CD8-positive, alpha-beta memory T cell (primary cell): ENCODE results near the gene MSI2. TPM values are rescaled to one million over a fixed set of nuclear protein-coding genes. Genes with fewer than 3 reads are reported as not detected.
A peak's percentile ranks its signal among the peaks of the same experiment; 100 is the strongest.

Experiments used
- CTCF ChIA-PET: fragments of 350-600 bp; sonication (Branson Sonifier 250); formaldehyde crosslinking; loops from one replicate; lab custom pipeline; 2021; ENCODE audit warnings: antibody characterized with exemption; lab: Charles Lee
- POLR2A ChIA-PET: fragments of 350-600 bp; sonication (Branson Sonifier 250); formaldehyde crosslinking; loops from one replicate; lab custom pipeline; 2021; ENCODE audit warnings: antibody characterized with exemption; lab: Charles Lee
- DNase-seq, 5 donors: peaks; one replicate each; pipeline versions ENCODE4 v3.0.0 to v3.0.0-alpha.2; 2020 to 2022; ENCODE audit warnings: mixed read lengths in 1 of 5
- H3K27ac ChIP-seq: one replicate; pipeline ENCODE4 v1.7.0; 2013; ENCODE audit warnings: low read depth, mild to moderate bottlenecking, low read length, moderate library complexity
- H3K27me3 ChIP-seq: 2 replicates; pipeline ENCODE4 v1.7.0; 2013; ENCODE audit warnings: low read length, mild to moderate bottlenecking; ENCODE audit not compliant: insufficient read depth, poor library complexity, severe bottlenecking
- H3K36me3 ChIP-seq: 2 replicates; pipeline ENCODE4 v1.7.0; 2013; ENCODE audit warnings: mild to moderate bottlenecking, low read length, moderate library complexity; ENCODE audit not compliant: insufficient read depth
- H3K4me1 ChIP-seq: 2 replicates; pipeline ENCODE4 v1.7.0; 2013; ENCODE audit warnings: mild to moderate bottlenecking, low read length, moderate library complexity; ENCODE audit not compliant: insufficient read depth
- H3K4me3 ChIP-seq: 2 replicates; pipeline ENCODE4 v1.7.0; 2013; ENCODE audit warnings: mild to moderate bottlenecking, low read length
- H3K9me3 ChIP-seq: 2 replicates; pipeline ENCODE4 v1.7.0; 2013; ENCODE audit warnings: mild to moderate bottlenecking, low read length
- H3K27ac Mint-ChIP-seq, 8 donors: one replicate each; pipeline ENCODE4 v1.8.0; 2020 to 2021; ENCODE audit warnings: mixed read lengths in 8 of 8, mild to moderate bottlenecking in 6 of 8, inconsistent platforms in 3 of 8, moderate library complexity in 3 of 8
- H3K27me3 Mint-ChIP-seq, 2 donors: one replicate each; pipeline ENCODE4 v1.8.0; 2020 to 2021; ENCODE audit warnings: mixed read lengths in 2 of 2, mild to moderate bottlenecking in 1 of 2, moderate library complexity in 1 of 2
- H3K36me3 Mint-ChIP-seq, 3 donors: one replicate each; pipeline ENCODE4 v1.8.0; 2020 to 2021; ENCODE audit warnings: mixed read lengths in 3 of 3, inconsistent platforms in 1 of 3, mild to moderate bottlenecking in 1 of 3
- H3K4me1 Mint-ChIP-seq, 3 donors: one replicate each; pipeline ENCODE4 v1.8.0; 2020 to 2021; ENCODE audit warnings: mixed read lengths in 3 of 3, inconsistent platforms in 1 of 3, mild to moderate bottlenecking in 1 of 3
- H3K4me3 Mint-ChIP-seq, 7 donors: one replicate each; pipeline ENCODE4 v1.8.0; 2020 to 2021; ENCODE audit warnings: mixed read lengths in 7 of 7, mild to moderate bottlenecking in 6 of 7, moderate library complexity in 4 of 7, inconsistent platforms in 2 of 7
- H3K9me3 Mint-ChIP-seq, 5 donors: one replicate each; pipeline ENCODE4 v1.8.0; 2020 to 2022; ENCODE audit warnings: mixed read lengths in 5 of 5, mild to moderate bottlenecking in 3 of 5, moderate library complexity in 2 of 5, inconsistent platforms in 1 of 5
- polyA plus RNA-seq: library from polyadenylated mRNA; unstranded; fragments of 300-500 nt; fragmentation: Illumina TruSeq; gene quantifications from one replicate; pipeline ENCODE4 v1.2.3, GENCODE V29; 2021
- total RNA-seq, 2 experiments: library from RNA; stranded (reverse); gene quantifications; one replicate each; pipeline ENCODE4 v1.2.3, GENCODE V29; 2021

Gene MSI2
- total and polyA plus RNA-seq, 3 experiments from 2014 or later: 2.3 to 58.0 (median 57.1) TPM

DNA sequence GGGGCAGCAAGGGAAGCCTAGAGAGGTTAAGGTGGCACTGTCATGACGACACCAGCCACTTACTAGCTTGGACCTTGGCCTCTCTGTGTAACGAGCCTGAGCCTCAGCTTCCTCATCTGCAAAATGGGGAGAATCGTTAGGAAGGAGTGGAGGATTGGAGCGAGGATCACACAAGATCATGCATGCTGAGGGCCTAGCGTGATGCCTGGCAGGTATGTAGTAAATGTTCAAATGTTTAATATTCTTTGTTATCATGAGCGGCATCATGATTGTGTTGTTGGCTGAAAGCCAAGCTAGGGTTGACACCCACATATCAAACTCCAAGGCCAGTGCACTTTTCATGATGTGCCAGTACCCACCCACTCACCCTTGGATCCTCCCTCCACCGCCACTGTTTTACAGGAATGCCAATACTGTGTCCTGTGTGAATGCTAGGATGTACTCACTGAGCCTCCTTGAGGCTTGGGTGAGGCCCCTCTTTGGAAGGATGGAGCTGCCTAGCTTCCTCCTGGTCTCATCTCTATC, 192.5 kb downstream of the MSI2 start:
- Mint-ChIP-seq H3K4me3 (no peak overlapping the region), H3K36me3 (peaks cover 0 to 8% (median 8%) of the 10 kb centered on the region in 3 donors), H3K4me1 (peaks cover 38 to 43% (median 40%) of the 10 kb centered on the region in 3 donors), H3K27ac (no peak overlapping the region), H3K9me3 (no peaks in the 10 kb centered on the region), H3K27me3 (peaks cover 0 to 3% of the 10 kb centered on the region in 2 donors)
- peaks cover 25% of the 10 kb centered on the region for H3K4me1 ChIP-seq
- no peak for DNase-seq
- ChIA-PET CTCF (no interaction called here), POLR2A (no interaction called here)
- no peak overlapping the region for H3K4me3 ChIP-seq
- no peaks in the 10 kb centered on the region for H3K36me3 ChIP-seq
- no peaks in the 10 kb centered on the region for H3K27me3 ChIP-seq
- H3K27ac ChIP-seq: no peak overlapping the region
- no peaks in the 10 kb centered on the region for H3K9me3 ChIP-seq

GRCh38 chr17:57451191-57451590, 194.9 kb downstream of the MSI2 start:
- ChIA-PET CTCF (interaction anchor here (0.9 to 1.0 kb wide), 2 partner anchors 11 to 47 kb away, joined by 3 to 4 read pairs; no protein-coding TSS in a partner anchor), POLR2A (no interaction called here)
- H3K4me1 ChIP-seq: peaks cover 45% of the 10 kb centered on the region

GRCh38 chr17:57451643-57452042, 195.3 kb downstream of the MSI2 start:
- Histone ChIP-seq H3K4me1 (peaks cover 45% of the 10 kb centered on the region), H3K9me3 (no peaks in the 10 kb centered on the region), H3K4me3 (no peak overlapping the region), H3K27me3 (no peaks in the 10 kb centered on the region), H3K36me3 (no peaks in the 10 kb centered on the region), H3K27ac (no peak overlapping the region)
- ChIA-PET CTCF (interaction anchor here (0.9 to 1.0 kb wide), 2 partner anchors 12 to 48 kb away, joined by 3 to 4 read pairs; no protein-coding TSS in a partner anchor), POLR2A (no interaction called here)
- Mint-ChIP-seq H3K9me3 (no peaks in the 10 kb centered on the region), H3K4me1 (peaks cover 54 to 62% (median 54%) of the 10 kb centered on the region in 3 donors), H3K27ac (peak overlapping the region in 1 of 8 donors; percentile 60), H3K27me3 (peaks cover 0 to 3% of the 10 kb centered on the region in 2 donors), H3K36me3 (peaks cover 0 to 8% (median 3%) of the 10 kb centered on the region in 3 donors), H3K4me3 (peak overlapping the region in 1 of 7 donors; percentile 15)
- DNase-seq: no peak

More at GRCh38 chr17:57451191-57451590, 194.9 kb downstream of the MSI2 start:
- H3K27ac ChIP-seq: no peak overlapping the region
- Mint-ChIP-seq H3K27ac (peak overlapping the region in 3 of 8 donors; percentile 36 to 70 (median 45)), H3K27me3 (peaks cover 0 to 3% of the 10 kb centered on the region in 2 donors), H3K9me3 (no peaks in the 10 kb centered on the region), H3K36me3 (peaks cover 0 to 10% (median 6%) of the 10 kb centered on the region in 3 donors), H3K4me1 (peaks cover 51 to 61% (median 56%) of the 10 kb centered on the region in 3 donors), H3K4me3 (no peak overlapping the region)
- no peaks in the 10 kb centered on the region for H3K36me3 ChIP-seq
- DNase-seq: no peak
- no peaks in the 10 kb centered on the region for H3K9me3 ChIP-seq
- H3K4me3 ChIP-seq: no peak overlapping the region
- no peaks in the 10 kb centered on the region for H3K27me3 ChIP-seq

DNA sequence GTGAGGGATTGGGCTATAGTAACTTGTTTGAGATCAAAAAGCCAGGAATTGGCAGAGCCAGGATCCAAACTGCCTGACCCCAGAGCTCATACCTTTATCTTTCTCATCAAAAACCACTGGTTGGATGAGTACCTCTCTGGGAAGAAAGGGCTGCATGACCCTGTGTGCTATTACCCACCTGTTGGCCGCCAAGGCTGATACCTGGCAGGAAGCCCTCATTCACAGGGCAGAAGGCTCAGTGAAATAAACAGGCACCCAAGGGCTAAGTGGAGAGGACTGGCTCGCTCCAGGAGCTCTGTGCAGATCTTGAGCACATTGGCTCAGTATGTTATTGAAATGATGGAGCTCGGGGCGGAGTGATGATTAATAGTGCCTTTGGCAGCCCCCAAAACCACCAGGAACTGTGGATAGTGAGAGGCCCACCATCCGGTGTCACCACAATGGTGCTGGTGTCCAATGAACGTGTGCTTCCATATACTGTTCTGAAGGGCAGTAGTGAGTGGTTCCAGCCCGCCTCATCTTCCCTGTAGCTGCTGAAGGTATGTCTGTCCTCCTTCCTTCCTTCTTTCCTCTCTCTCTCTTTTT, 197.6 kb downstream of the MSI2 start:
- no peaks in the 10 kb centered on the region for H3K9me3 ChIP-seq
- Mint-ChIP-seq H3K4me3 (peak overlapping the region in 5 of 7 donors; percentile 5 to 80 (median 32)), H3K9me3 (no peaks in the 10 kb centered on the region), H3K27ac (peak overlapping the region in 1 of 8 donors; percentile 33), H3K36me3 (peaks cover 0 to 7% (median 2%) of the 10 kb centered on the region in 3 donors), H3K4me1 (peaks cover 61 to 72% (median 65%) of the 10 kb centered on the region in 3 donors), H3K27me3 (peaks cover 0 to 3% of the 10 kb centered on the region in 2 donors)
- H3K36me3 ChIP-seq: no peaks in the 10 kb centered on the region
- H3K4me3 ChIP-seq: no peak overlapping the region
- H3K4me1 ChIP-seq: peaks cover 50% of the 10 kb centered on the region
- POLR2A ChIA-PET: no interaction called here
- no peak for DNase-seq
- CTCF ChIA-PET: interaction anchor here (1.5 kb wide), 1 partner anchor 294 kb away, joined by 3 read pairs; no protein-coding TSS in a partner anchor
- no peaks in the 10 kb centered on the region for H3K27me3 ChIP-seq
- no peak overlapping the region for H3K27ac ChIP-seq

GRCh38 chr17:57454729-57455062, 198.4 kb downstream of the MSI2 start:
- peak overlapping the region; percentile 32 to 88 (median 80) for H3K4me3 Mint-ChIP-seq
- CTCF ChIA-PET: interaction anchor here (1.1 to 1.5 kb wide), 2 partner anchors 27 to 293 kb away, joined by 3 to 4 read pairs; no protein-coding TSS in a partner anchor
- H3K4me1 ChIP-seq: peaks cover 56% of the 10 kb centered on the region

DNA sequence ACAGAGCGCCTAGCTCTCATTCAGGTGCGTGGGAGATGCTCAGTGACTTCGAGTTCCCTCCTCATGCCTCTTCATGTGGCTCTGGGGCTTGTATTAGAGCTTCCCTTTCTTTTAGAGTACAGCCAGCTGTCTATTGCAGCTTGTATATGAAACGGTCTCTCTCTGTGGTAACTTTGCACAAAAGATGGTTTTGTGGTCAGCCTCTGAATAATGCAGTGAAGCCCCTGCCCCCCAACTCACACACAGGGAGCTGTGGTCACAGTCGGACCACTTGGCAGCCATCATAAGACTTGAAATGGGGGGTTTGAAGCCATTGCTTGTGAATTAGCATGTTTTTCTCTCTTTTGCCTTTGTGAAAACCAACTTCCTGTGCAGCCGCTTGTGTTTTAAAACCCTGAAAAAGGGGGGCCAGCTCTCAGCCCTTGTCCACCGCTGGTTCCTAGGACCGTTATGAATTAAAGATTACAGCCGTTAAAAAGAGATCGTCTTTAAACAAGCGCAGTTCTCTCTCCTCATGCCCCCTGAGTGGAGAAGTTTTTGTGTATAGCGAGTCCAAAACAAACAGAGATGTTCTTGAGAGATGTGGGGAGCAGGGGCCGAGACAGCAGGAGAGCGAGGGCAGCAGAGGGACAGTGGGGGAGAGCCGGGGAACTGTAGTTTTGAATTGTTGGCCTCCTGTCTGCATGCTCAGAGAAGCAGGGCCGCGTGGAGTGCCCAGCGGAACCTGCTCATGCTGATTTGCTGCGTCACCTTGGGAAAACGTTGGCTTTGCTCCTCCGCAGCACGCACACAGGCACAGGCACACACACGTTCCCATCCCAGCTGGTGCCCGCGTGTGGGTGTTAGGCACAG, 199.0 kb downstream of the MSI2 start:
- Histone ChIP-seq H3K4me3 (peak overlapping the region; percentile 35), H3K9me3 (no peaks in the 10 kb centered on the region), H3K4me1 (peaks cover 56% of the 10 kb centered on the region), H3K27ac (no peak overlapping the region), H3K27me3 (no peaks in the 10 kb centered on the region), H3K36me3 (no peaks in the 10 kb centered on the region)
- DNase-seq: peak in 3 of 5 donors; percentile 42 to 61 (median 53)
- H3K27ac Mint-ChIP-seq: peak overlapping the region; percentile 57 to 95 (median 78)
- H3K9me3 Mint-ChIP-seq: no peaks in the 10 kb centered on the region
- peaks cover 0 to 7% (median 2%) of the 10 kb centered on the region in 3 donors for H3K36me3 Mint-ChIP-seq
- H3K4me3 Mint-ChIP-seq: peak overlapping the region; percentile 32 to 88 (median 80)
- H3K4me1 Mint-ChIP-seq: peaks cover 71 to 80% (median 77%) of the 10 kb centered on the region in 3 donors
- no peaks in the 10 kb centered on the region for H3K27me3 Mint-ChIP-seq
- POLR2A ChIA-PET: interaction anchor here (0.6 kb wide), 1 partner anchor 36 kb away, joined by 3 read pairs; no protein-coding TSS in a partner anchor
- CTCF ChIA-PET: interaction anchor here (1.1 to 1.5 kb wide), 2 partner anchors 26 to 292 kb away, joined by 3 to 4 read pairs; no protein-coding TSS in a partner anchor

More at GRCh38 chr17:57454729-57455062, 198.4 kb downstream of the MSI2 start:
- Mint-ChIP-seq H3K27ac (peak overlapping the region; percentile 57 to 95 (median 78)), H3K4me1 (peaks cover 69 to 76% (median 72%) of the 10 kb centered on the region in 3 donors), H3K36me3 (peaks cover 0 to 7% (median 2%) of the 10 kb centered on the region in 3 donors), H3K9me3 (no peaks in the 10 kb centered on the region), H3K27me3 (peaks cover 0 to under 1% of the 10 kb centered on the region in 2 donors)
- Histone ChIP-seq H3K4me3 (peak overlapping the region; percentile 35), H3K27ac (no peak overlapping the region), H3K27me3 (no peaks in the 10 kb centered on the region), H3K36me3 (no peaks in the 10 kb centered on the region), H3K9me3 (no peaks in the 10 kb centered on the region)
- POLR2A ChIA-PET: interaction anchor here (0.6 kb wide), 1 partner anchor 36 kb away, joined by 3 read pairs; no protein-coding TSS in a partner anchor
- DNase-seq: no peak

DNA sequence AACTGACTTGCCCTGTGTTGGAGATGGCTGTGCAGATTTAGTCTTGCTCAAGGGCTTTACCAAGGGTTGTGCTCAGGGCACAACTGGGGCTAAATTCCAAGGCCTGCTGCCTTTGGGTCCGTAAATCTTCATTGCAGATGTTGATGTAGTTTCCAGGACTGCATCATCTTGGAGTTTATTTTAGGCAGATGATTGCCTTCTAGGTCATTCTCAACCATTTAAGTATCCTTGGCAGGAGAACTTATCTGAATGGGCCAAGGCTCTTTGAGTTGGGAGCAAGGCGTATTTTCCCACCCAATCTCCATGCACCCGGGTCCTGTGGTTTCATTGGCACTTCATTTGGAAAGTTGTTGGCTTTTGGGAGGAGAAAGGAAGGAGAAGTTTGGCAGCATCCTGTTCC, 200.3 kb downstream of the MSI2 start:
- DNase-seq: no peak
- Mint-ChIP-seq H3K36me3 (peaks cover 0 to 3% (median 2%) of the 10 kb centered on the region in 3 donors), H3K9me3 (no peaks in the 10 kb centered on the region), H3K4me1 (peaks cover 71 to 82% (median 81%) of the 10 kb centered on the region in 3 donors), H3K27ac (peak overlapping the region in 2 of 8 donors; percentile 4 to 47), H3K27me3 (no peaks in the 10 kb centered on the region), H3K4me3 (peak overlapping the region in 2 of 7 donors; percentile 17 to 23)
- no peaks in the 10 kb centered on the region for H3K9me3 ChIP-seq
- no peak overlapping the region for H3K27ac ChIP-seq
- H3K4me1 ChIP-seq: peaks cover 47% of the 10 kb centered on the region
- H3K4me3 ChIP-seq: no peak overlapping the region
- H3K36me3 ChIP-seq: no peaks in the 10 kb centered on the region
- no peaks in the 10 kb centered on the region for H3K27me3 ChIP-seq
- ChIA-PET POLR2A (no interaction called here), CTCF (no interaction called here)
